GM12878 (cell line): Measurements from ENCODE around the gene TSPAN31. TPM values are rescaled to one million over a fixed set of nuclear protein-coding genes. Genes with fewer than 3 reads are reported as not detected.

Experiments used
- ATAC-seq: fragments of 200-7000 bp; cut with Tn5 transposase; 3 replicates; pipeline ENCODE4 v1.9.1; 2020; ENCODE audit warnings: mild to moderate bottlenecking, moderate library complexity
- BruUV-seq: library from RNA; stranded (reverse); fragments of 400-500 nt; replicated peaks from 2 replicates; lab custom pipeline; 2021; lab: Mats Ljungman, UMichigan
- CTCF ChIA-PET: fragments of 300-600 bp; sonication (Branson Sonifier 250); formaldehyde crosslinking; extraction: SDS; loops from one replicate; lab custom pipeline; 2021; ENCODE audit warnings: inconsistent platforms; lab: Yijun Ruan, JAX
- POLR2A ChIA-PET: fragments of 350-600 bp; formaldehyde crosslinking; extraction: SDS; loops from one replicate; lab custom pipeline; 2021; ENCODE audit warnings: inconsistent platforms; lab: Charles Lee
- RAD21 ChIA-PET: fragments of 300-600 bp; sonication (Branson Sonifier 250); formaldehyde crosslinking; loops from one replicate; lab custom pipeline; 2023; ENCODE audit warnings: antibody characterized with exemption; ENCODE audit not compliant: unreplicated experiment; lab: Charles Lee
- SMC1A ChIA-PET: fragments of 300-600 bp; sonication (Branson Sonifier 250); formaldehyde crosslinking; loops from one replicate; lab custom pipeline; 2023; ENCODE audit not compliant: unreplicated experiment, uncharacterized antibody; lab: Charles Lee
- DNase-seq: peaks from one replicate; pipeline ENCODE4 v3.0.0-alpha.2; 2011; ENCODE audit warnings: low read depth, low spot score
- FAIRE-seq: peaks from 3 replicates; lab custom pipeline; 2011; peaks lifted over from hg19 to GRCh38; lab: Jason Lieb, UNC
- H2AFZ ChIP-seq: 2 replicates; pipeline ENCODE4 v1.6.0; 2011; ENCODE audit warnings: low read depth, low read length, control low read depth; ENCODE audit not compliant: control insufficient read depth
- H3K27ac ChIP-seq: 2 replicates; pipeline ENCODE4 v1.5.1; 2011; ENCODE audit warnings: control low read depth; ENCODE audit not compliant: control insufficient read depth, insufficient read depth
- H3K27me3 ChIP-seq, 2 experiments: replicated peaks in 1 of 2; 2 replicates each; pipeline versions ENCODE4 v1.6.0 to v1.6.1; 2011; ENCODE audit warnings: low read length in 1 of 2; ENCODE audit not compliant: control insufficient read depth in 2 of 2, insufficient read depth in 2 of 2
- H3K36me3 ChIP-seq, 2 experiments: 2 replicates each; pipeline ENCODE4 v1.5.1; 2011; ENCODE audit warnings: low read length in 1 of 2; ENCODE audit not compliant: control insufficient read depth in 2 of 2, insufficient read depth in 2 of 2
- H3K4me1 ChIP-seq: 2 replicates; pipeline ENCODE4 v1.6.1; 2011; ENCODE audit warnings: mild to moderate bottlenecking, low read length, moderate library complexity, mixed read lengths; ENCODE audit not compliant: control insufficient read depth, insufficient read depth
- H3K4me2 ChIP-seq: 2 replicates; pipeline ENCODE4 v1.6.0; 2011; ENCODE audit warnings: control low read depth; ENCODE audit not compliant: control insufficient read depth, insufficient read depth
- H3K4me3 ChIP-seq: fragments of 200-600 bp; sonication (generic); 2 replicates; pipeline ENCODE4 v1.5.1; 2016
- H3K79me2 ChIP-seq: 2 replicates; pipeline ENCODE4 v1.6.0; 2011; ENCODE audit warnings: low read length; ENCODE audit not compliant: control insufficient read depth, insufficient read depth
- H3K9ac ChIP-seq: 2 replicates; pipeline ENCODE4 v1.8.0; 2011; ENCODE audit warnings: low read length, control low read depth, mixed read lengths; ENCODE audit not compliant: control insufficient read depth, insufficient read depth
- H3K9me3 ChIP-seq: replicated peaks from 3 replicates; pipeline ENCODE4 v1.5.1; 2011; ENCODE audit warnings: mild to moderate bottlenecking, low read length; ENCODE audit not compliant: control insufficient read depth, insufficient read depth
- H4K20me1 ChIP-seq: 2 replicates; pipeline ENCODE4 v1.6.0; 2011; ENCODE audit not compliant: control insufficient read depth, insufficient read depth
- MYB ChIP-seq: fragments of 150-350 bp; IDR thresholded peaks from 2 replicates; pipeline ENCODE4 v1.6.1; 2014; ENCODE audit warnings: mild to moderate bottlenecking, low read depth, low read length, borderline replicate concordance
- NFIC ChIP-seq: IDR thresholded peaks from 2 replicates; pipeline ENCODE4 v1.6.1; 2012; ENCODE audit warnings: low read depth, mild to moderate bottlenecking, inconsistent platforms, low read length, moderate library complexity
- WGBS: methylation state at CpG from one replicate; pipeline ENCODE4 v1.1.6; 2016; ENCODE audit warnings: low lambda C conversion rate; ENCODE audit not compliant: insufficient replicate concordance, insufficient coverage; ENCODE audit errors: missing lambda C conversion rate; 5-methylcytosine and 5-hydroxymethylcytosine counted together
- in situ Hi-C: fragments of 300-500 bp; cut with MboI; formaldehyde crosslinking; loops from 9 replicates; pipeline ENCODE4 v1.14.3; 2018; ENCODE audit warnings: mixed read lengths
- intact Hi-C: fragments of 100-400 bp; cut with micrococcal nuclease; formaldehyde crosslinking; loops from one replicate; pipeline ENCODE4 v1.14.2; 2022; ENCODE audit not compliant: unreplicated experiment
- polyA plus RNA-seq, 11 experiments: library from polyadenylated mRNA; depleted of rRNA in 4 of 11; unstranded in 6 of 11; stranded (reverse) in 5 of 11; fragments of >200 nt; fragmentation: Nextera tagmentation in 4 of 11; fragmentation: Illumina TruSeq in 1 of 11; extraction: Ambion mirVana in 4 of 11; extraction: Trizol in 1 of 11; gene quantifications; 1 replicate in 1 of 11; 2 replicates in 10 of 11; pipeline versions ENCODE4 v1.2.1 to v1.2.3, GENCODE V29; 2011 to 2016; ENCODE audit warnings: inconsistent platforms in 2 of 11, missing spikeins in 2 of 11, low read depth in 1 of 11
- total RNA-seq, 4 experiments: library from RNA; depleted of rRNA in 3 of 4; stranded (reverse); fragments of >200 nt in 3 of 4; fragmentation: Illumina TruSeq in 1 of 4; extraction: Trizol in 1 of 4; gene quantifications; 2 replicates each; pipeline versions ENCODE4 v1.2.1 to v1.2.3, GENCODE V29; 2013 to 2021
- TF ChIP-seq, protein P1 (sequence below): fragments of 150-350 bp; IDR thresholded peaks from 2 replicates; pipeline ENCODE4 v1.6.1; 2016; ENCODE audit warnings: low read depth, low read length
- TF ChIP-seq, protein P2 (sequence below): IDR thresholded peaks from 2 replicates; pipeline ENCODE4 v1.6.1; 2012; ENCODE audit warnings: low read length, inconsistent platforms

Gene TSPAN31
- total and polyA plus RNA-seq, 10 of the 15 experiments (the other 5 are each of a cell fraction or from before 2014, with no cell fraction given): 11.8 to 32.2 (median 24.7) TPM

DNA sequence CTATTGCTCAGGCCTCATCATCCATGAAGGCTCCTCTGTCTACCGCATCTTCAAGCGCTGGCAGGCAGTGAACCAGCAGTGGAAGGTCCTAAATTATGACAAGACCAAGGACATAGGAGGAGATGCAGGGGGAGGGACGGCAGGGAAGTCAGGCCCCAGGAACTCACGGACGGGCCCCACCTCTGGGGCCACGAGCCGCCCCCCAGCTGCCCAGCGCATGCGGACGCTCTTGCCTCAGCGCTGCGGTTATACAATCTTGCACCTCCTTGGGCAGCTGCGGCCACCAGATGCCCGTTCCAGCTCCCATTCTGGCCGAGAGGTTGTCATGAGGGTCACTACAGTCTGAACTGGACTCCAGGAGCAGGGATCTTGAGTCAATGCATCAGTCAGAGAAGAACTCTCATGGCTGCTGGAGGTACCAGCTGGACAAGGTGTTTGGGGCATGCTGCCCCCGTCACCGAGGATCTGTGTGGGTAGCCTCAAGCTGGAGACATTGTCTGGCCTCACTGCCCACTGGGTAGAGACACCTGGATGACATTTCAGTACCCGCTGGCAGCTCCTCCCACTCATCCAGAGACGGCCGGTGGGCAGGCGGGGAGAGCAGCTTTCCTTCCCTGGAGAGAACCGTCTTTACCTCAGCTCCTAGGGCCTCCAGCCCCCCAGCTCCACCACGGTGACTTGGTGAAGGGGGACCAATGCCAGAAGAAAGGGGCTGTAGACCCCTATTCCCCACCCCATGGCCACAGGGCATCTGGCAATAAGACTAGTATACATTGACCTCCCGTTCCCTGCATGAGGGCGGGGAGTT is 13.9 kb downstream of the TSPAN31 start:
- H3K4me1 ChIP-seq: peaks cover 15% of the 10 kb centered on the region
- ChIA-PET CTCF (interaction anchor here (0.7 to 2.0 kb wide), 21 partner anchors 11 to 185 kb away, joined by 3 to 11 read pairs (median 4); partner anchors contain the start of genes AVIL, EEF1AKMT3, METTL1 and OS9), SMC1A (interaction anchor here (0.5 to 1.1 kb wide), 2 partner anchors 13 to 16 kb away, joined by 3 to 5 read pairs; partner anchors contain the start of genes EEF1AKMT3 and METTL1), POLR2A (no interaction called here), RAD21 (interaction anchor here (1.1 to 1.5 kb wide), 2 partner anchors 138 to 175 kb away, joined by 3 to 4 read pairs; no protein-coding TSS in a partner anchor)
- no peak overlapping the region for H3K9ac ChIP-seq
- peaks cover 0 to 3% of the 10 kb centered on the region in 2 experiments; a peak in 2 of 4 replicates for H3K36me3 ChIP-seq
- TF ChIP-seq, protein P1, sequence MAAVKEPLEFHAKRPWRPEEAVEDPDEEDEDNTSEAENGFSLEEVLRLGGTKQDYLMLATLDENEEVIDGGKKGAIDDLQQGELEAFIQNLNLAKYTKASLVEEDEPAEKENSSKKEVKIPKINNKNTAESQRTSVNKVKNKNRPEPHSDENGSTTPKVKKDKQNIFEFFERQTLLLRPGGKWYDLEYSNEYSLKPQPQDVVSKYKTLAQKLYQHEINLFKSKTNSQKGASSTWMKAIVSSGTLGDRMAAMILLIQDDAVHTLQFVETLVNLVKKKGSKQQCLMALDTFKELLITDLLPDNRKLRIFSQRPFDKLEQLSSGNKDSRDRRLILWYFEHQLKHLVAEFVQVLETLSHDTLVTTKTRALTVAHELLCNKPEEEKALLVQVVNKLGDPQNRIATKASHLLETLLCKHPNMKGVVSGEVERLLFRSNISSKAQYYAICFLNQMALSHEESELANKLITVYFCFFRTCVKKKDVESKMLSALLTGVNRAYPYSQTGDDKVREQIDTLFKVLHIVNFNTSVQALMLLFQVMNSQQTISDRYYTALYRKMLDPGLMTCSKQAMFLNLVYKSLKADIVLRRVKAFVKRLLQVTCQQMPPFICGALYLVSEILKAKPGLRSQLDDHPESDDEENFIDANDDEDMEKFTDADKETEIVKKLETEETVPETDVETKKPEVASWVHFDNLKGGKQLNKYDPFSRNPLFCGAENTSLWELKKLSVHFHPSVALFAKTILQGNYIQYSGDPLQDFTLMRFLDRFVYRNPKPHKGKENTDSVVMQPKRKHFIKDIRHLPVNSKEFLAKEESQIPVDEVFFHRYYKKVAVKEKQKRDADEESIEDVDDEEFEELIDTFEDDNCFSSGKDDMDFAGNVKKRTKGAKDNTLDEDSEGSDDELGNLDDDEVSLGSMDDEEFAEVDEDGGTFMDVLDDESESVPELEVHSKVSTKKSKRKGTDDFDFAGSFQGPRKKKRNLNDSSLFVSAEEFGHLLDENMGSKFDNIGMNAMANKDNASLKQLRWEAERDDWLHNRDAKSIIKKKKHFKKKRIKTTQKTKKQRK: no peak
- TF ChIP-seq MYB (no peak), NFIC (no peak)
- TF ChIP-seq, protein P2, sequence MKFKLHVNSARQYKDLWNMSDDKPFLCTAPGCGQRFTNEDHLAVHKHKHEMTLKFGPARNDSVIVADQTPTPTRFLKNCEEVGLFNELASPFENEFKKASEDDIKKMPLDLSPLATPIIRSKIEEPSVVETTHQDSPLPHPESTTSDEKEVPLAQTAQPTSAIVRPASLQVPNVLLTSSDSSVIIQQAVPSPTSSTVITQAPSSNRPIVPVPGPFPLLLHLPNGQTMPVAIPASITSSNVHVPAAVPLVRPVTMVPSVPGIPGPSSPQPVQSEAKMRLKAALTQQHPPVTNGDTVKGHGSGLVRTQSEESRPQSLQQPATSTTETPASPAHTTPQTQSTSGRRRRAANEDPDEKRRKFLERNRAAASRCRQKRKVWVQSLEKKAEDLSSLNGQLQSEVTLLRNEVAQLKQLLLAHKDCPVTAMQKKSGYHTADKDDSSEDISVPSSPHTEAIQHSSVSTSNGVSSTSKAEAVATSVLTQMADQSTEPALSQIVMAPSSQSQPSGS: no peak
- no peak overlapping the region for H3K4me2 ChIP-seq
- DNase-seq (no peak), ATAC-seq (no peak), FAIRE-seq (no peak)
- H2AFZ ChIP-seq: no peak overlapping the region
- no peaks in the 10 kb centered on the region; the same call in 1 of the 2 replicates for H3K79me2 ChIP-seq
- BruUV-seq: no TSS peak
- H3K27ac ChIP-seq: no peak overlapping the region
- H3K9me3 ChIP-seq: no peaks in the 10 kb centered on the region; the same call in 2 of the 3 replicates
- H4K20me1 ChIP-seq: no peaks in the 10 kb centered on the region; the same call in 1 of the 2 replicates
- intact Hi-C loops: loop anchor here (5.0 to 10.0 kb wide), 2 partner anchors 74 to 284 kb away; partner anchors contain the start of gene ARHGAP9
- in situ Hi-C loops: no loop called here
- H3K4me3 ChIP-seq: no peak overlapping the region
- H3K27me3 ChIP-seq: no peaks in the 10 kb centered on the region
- WGBS: 91% methylated on average over 25 of the region's 25 CpGs
